CD4-positive, alpha-beta T cell (primary cell): Measurements from ENCODE around the gene FOXP3. TPM values are rescaled to one million over a fixed set of nuclear protein-coding genes. Genes with fewer than 3 reads are reported as not detected.

Experiments
- ATAC-seq: fragments of 200-7000 bp; cut with Tn5 transposase; one replicate; pipeline ENCODE4 v1.10.0; 2022; ENCODE audit warnings: mild to moderate bottlenecking; ENCODE audit not compliant: poor library complexity
- CTCF ChIA-PET: fragments of 350-600 bp; sonication (Branson Sonifier 250); formaldehyde crosslinking; loops from one replicate; lab custom pipeline; 2021; ENCODE audit warnings: antibody characterized with exemption, inconsistent platforms; lab: Charles Lee
- POLR2A ChIA-PET: fragments of 350-600 bp; sonication (Branson Sonifier 250); formaldehyde crosslinking; loops from one replicate; lab custom pipeline; 2021; ENCODE audit warnings: antibody characterized with exemption, inconsistent platforms; lab: Charles Lee
- DNase-seq, 14 experiments: peaks; one replicate each; pipeline ENCODE4 v3.0.0-alpha.2; 2013 to 2020; ENCODE audit warnings: mixed read lengths in 2 of 14
- H3K27ac ChIP-seq, 2 donors: one replicate each; pipeline versions ENCODE4 v1.5.1 to v1.7.0; 2013; ENCODE audit warnings: low read length in 2 of 2, low read depth in 1 of 2, mild to moderate bottlenecking in 1 of 2
- H3K27me3 ChIP-seq, 2 experiments: 1 replicate in 1 of 2; 2 replicates in 1 of 2; pipeline versions ENCODE4 v1.6.1 to v1.7.0; 2013; ENCODE audit warnings: low read length in 2 of 2, control low read depth in 1 of 2, mild to moderate bottlenecking in 1 of 2, moderate library complexity in 1 of 2; ENCODE audit not compliant: insufficient read depth in 2 of 2, control insufficient read depth in 1 of 2
- H3K36me3 ChIP-seq: one replicate; pipeline ENCODE4 v1.6.1; 2013; ENCODE audit warnings: low read length, control low read depth; ENCODE audit not compliant: insufficient read depth
- H3K4me1 ChIP-seq: one replicate; pipeline ENCODE4 v1.6.1; 2013; ENCODE audit warnings: low read length, control low read depth; ENCODE audit not compliant: insufficient read depth
- H3K4me3 ChIP-seq: one replicate; pipeline ENCODE4 v1.5.1; 2013; ENCODE audit warnings: mild to moderate bottlenecking, low read length, moderate library complexity
- H3K9me3 ChIP-seq, 2 experiments: 1 replicate in 1 of 2; 2 replicates in 1 of 2; pipeline versions ENCODE4 v1.6.1 to v1.7.0; 2013; ENCODE audit warnings: low read length in 2 of 2, mild to moderate bottlenecking in 2 of 2, control low read depth in 1 of 2, moderate library complexity in 1 of 2; ENCODE audit not compliant: control insufficient read depth in 1 of 2, insufficient read depth in 1 of 2
- H3K27ac Mint-ChIP-seq: one replicate; pipeline ENCODE4 v1.8.0; 2020; ENCODE audit warnings: mixed read lengths
- H3K27me3 Mint-ChIP-seq: one replicate; pipeline ENCODE4 v1.8.0; 2021; ENCODE audit warnings: mixed read lengths
- H3K36me3 Mint-ChIP-seq: one replicate; pipeline ENCODE4 v1.8.0; 2021; ENCODE audit warnings: low read depth, mixed read lengths
- H3K4me1 Mint-ChIP-seq: one replicate; pipeline ENCODE4 v1.8.0; 2021; ENCODE audit warnings: low read depth, mixed read lengths
- H3K4me3 Mint-ChIP-seq: one replicate; pipeline ENCODE4 v1.8.0; 2020; ENCODE audit warnings: mild to moderate bottlenecking, mixed read lengths
- H3K9me3 Mint-ChIP-seq: one replicate; pipeline ENCODE4 v1.8.0; 2020; ENCODE audit warnings: mixed read lengths
- CTCF ChIP-seq: fragments of 200-600 bp; IDR thresholded peaks from one replicate; pipeline ENCODE4 v1.8.0; 2022; ENCODE audit warnings: antibody characterized with exemption, mild to moderate bottlenecking
- intact Hi-C, 2 experiments: fragments of 100-400 bp; cut with DNase I in 1 of 2; cut with micrococcal nuclease in 1 of 2; formaldehyde crosslinking; loops; one replicate each; pipeline versions ENCODE4 v1.15.1 to v1.9.0; 2023 to 2025; cut with DNase I, micrococcal nuclease
- total RNA-seq, 174 experiments: library from RNA in 2 of 174; stranded (reverse) in 2 of 174; gene quantifications; one replicate each; pipeline ENCODE4 v1.2.3 and lab custom pipeline; 2021 to 2026

The FOXP3 gene
- total RNA-seq, 2 experiments from 2014 or later: 3.7 TPM

DNA sequence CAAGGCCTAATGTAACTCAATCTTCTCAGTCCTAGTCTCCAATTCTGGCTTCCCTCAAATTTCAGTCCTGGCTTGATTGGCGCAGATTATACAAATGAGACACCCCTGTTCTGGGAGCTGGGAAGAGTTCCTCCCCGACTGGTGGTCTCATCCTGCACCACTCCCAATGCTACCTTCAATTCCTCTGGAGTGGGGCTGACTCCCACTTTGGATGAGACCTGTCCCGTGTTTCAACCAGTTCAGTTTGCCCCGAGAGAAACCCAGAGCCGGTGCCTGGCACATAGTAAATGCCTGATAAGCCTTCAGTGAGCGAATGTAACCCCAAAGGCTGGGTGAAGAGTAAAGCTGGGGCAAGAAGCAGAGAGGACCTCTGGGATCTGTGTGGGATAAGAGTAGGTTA, 60.5 kb downstream of the FOXP3 start:
- intact Hi-C loops: loop anchor here in 1 of 2 experiments (5.0 kb wide), 1 partner anchor 63 kb away; the partner anchor contains the start of gene PPP1R3F
- Mint-ChIP-seq H3K27ac (no peak overlapping the region), H3K27me3 (no peaks in the 10 kb centered on the region), H3K4me1 (peaks cover 7% of the 10 kb centered on the region), H3K36me3 (no peaks in the 10 kb centered on the region), H3K4me3 (no peak overlapping the region), H3K9me3 (no peaks in the 10 kb centered on the region)
- H3K27me3 ChIP-seq: peaks cover 0 to 2% of the 10 kb centered on the region in 2 experiments
- ChIA-PET CTCF (no interaction called here), POLR2A (no interaction called here)
- no peak for TF ChIP-seq CTCF
- no peak overlapping the region for H3K4me3 ChIP-seq
- no peaks in the 10 kb centered on the region for H3K36me3 ChIP-seq
- H3K27ac ChIP-seq: no peak overlapping the region
- H3K9me3 ChIP-seq: no peaks in the 10 kb centered on the region
- ATAC-seq: no peak
- DNase-seq: no peak
- H3K4me1 ChIP-seq: peaks cover 17% of the 10 kb centered on the region

DNA sequence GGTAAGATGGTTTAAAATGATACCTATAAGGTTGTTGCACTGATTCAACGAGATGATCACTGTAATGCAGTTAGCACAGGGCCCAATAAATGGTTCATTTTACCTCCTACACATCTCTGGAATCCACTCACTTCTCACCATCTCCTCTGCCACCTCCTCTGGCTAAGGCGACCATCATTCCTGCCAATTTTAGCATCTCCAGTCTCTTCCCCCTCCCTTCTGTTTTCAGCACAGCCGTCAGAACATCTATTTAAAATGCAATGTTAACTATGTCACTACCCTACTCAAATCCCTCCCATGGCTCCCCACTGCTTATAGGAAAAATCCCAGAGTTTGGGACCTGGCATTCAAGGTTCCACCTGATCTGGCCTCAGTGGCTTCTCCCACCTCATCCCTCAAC, 61.0 kb downstream of the FOXP3 start:
- H3K27me3 Mint-ChIP-seq: no peaks in the 10 kb centered on the region
- no peaks in the 10 kb centered on the region for H3K9me3 ChIP-seq
- H3K36me3 ChIP-seq: no peaks in the 10 kb centered on the region
- H3K27ac ChIP-seq: no peak overlapping the region
- POLR2A ChIA-PET: no interaction called here
- intact Hi-C loops: loop anchor here in 1 of 2 experiments (5.0 kb wide), 1 partner anchor 64 kb away; the partner anchor contains the start of gene PPP1R3F
- H3K4me1 ChIP-seq: peaks cover 21% of the 10 kb centered on the region
- no peak for TF ChIP-seq CTCF
- ATAC-seq: no peak
- peaks cover 7% of the 10 kb centered on the region for H3K4me1 Mint-ChIP-seq
- CTCF ChIA-PET: no interaction called here
- H3K27ac Mint-ChIP-seq: no peak overlapping the region
- H3K4me3 Mint-ChIP-seq: no peak overlapping the region
- H3K36me3 Mint-ChIP-seq: no peaks in the 10 kb centered on the region
- no peak overlapping the region for H3K4me3 ChIP-seq
- no peaks in the 10 kb centered on the region for H3K9me3 Mint-ChIP-seq
- peaks cover 0 to 3% of the 10 kb centered on the region in 2 experiments for H3K27me3 ChIP-seq
- DNase-seq: no peak

DNA sequence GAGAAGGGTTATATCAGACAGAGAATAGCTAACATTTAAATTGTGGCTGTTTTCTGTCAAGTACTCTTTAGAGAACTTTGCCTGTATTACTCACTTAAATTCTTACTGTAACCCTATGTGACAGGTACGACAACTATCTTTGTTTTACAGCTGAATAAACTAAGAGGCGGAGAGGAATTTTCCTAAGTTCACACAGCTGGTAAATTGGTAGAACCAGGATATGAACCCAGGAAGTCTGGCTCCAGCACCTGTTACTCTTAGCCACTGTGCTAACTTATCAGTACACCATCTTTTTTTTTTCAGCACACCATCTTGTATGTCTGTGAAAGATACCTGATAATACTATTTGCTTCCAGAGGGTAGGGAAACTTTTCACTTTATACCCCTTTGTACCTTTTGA, 62.5 kb downstream of the FOXP3 start:
- no peak overlapping the region for H3K4me3 ChIP-seq
- no peaks in the 10 kb centered on the region for H3K9me3 Mint-ChIP-seq
- intact Hi-C loops: loop anchor here in 1 of 2 experiments (5.0 kb wide), 1 partner anchor 65 kb away; the partner anchor contains the start of gene PPP1R3F
- H3K4me1 Mint-ChIP-seq: peaks cover 14% of the 10 kb centered on the region
- no peaks in the 10 kb centered on the region for H3K36me3 ChIP-seq
- no peaks in the 10 kb centered on the region for H3K27me3 Mint-ChIP-seq
- DNase-seq (no peak), ATAC-seq (no peak)
- TF ChIP-seq CTCF: no peak
- ChIA-PET POLR2A (no interaction called here), CTCF (interaction anchor here (2.5 kb wide), 1 partner anchor 9 kb away, joined by 6 read pairs; no protein-coding TSS in a partner anchor)
- no peak overlapping the region for H3K27ac Mint-ChIP-seq
- no peaks in the 10 kb centered on the region for H3K36me3 Mint-ChIP-seq
- no peak overlapping the region for H3K27ac ChIP-seq
- peaks cover 0 to 3% of the 10 kb centered on the region in 2 experiments for H3K27me3 ChIP-seq
- no peak overlapping the region for H3K4me3 Mint-ChIP-seq
- H3K9me3 ChIP-seq: no peaks in the 10 kb centered on the region
- H3K4me1 ChIP-seq: peaks cover 21% of the 10 kb centered on the region

Other genes starting within 250 kb of the FOXP3 start
- 10 to 100 TPM; 38.6 to 40.9 TPM for gene TFE3, start 221.4 kb downstream of the FOXP3 start, total RNA-seq
- gene CCDC120, start 205.7 kb downstream of the FOXP3 start, total RNA-seq: 10 to 100 TPM; 11.5 to 12.2 TPM
- 10 to 100 TPM; 17.1 to 21.0 TPM for gene PRAF2, start 190.7 kb downstream of the FOXP3 start, total RNA-seq
- gene WDR45, start 184.8 kb downstream of the FOXP3 start, total RNA-seq: 10 to 100 TPM; 74.8 to 78.7 TPM
- gene GPKOW, start 141.0 kb downstream of the FOXP3 start, total RNA-seq: 1 to 10 TPM; 8.9 to 9.6 TPM
- gene MAGIX, start 102.0 kb downstream of the FOXP3 start, total RNA-seq: under 1 TPM; 0.89 to 0.93 TPM
- 100 to 1,000 TPM; 124 to 128 TPM for gene PLP2, start 92.8 kb downstream of the FOXP3 start, total RNA-seq
- gene PRICKLE3, start 78.3 kb downstream of the FOXP3 start, total RNA-seq: 1 to 10 TPM; 1.8 to 2.3 TPM
- gene SYP, start 64.5 kb downstream of the FOXP3 start, total RNA-seq: under 1 TPM; 0.17 to 0.69 TPM
- gene CACNA1F, start 31.4 kb downstream of the FOXP3 start, total RNA-seq: 1 to 10 TPM; 1.1 to 1.2 TPM
- 10 to 100 TPM; 12.7 to 15.8 TPM for gene CCDC22, start 29.2 kb downstream of the FOXP3 start, total RNA-seq
- gene PPP1R3F, start 5.1 kb upstream of the FOXP3 start, total RNA-seq: 1 to 10 TPM; 8.5 to 9.1 TPM
- not detected for gene GAGE10, start 38.9 kb upstream of the FOXP3 start, total RNA-seq
- not detected for gene GAGE12J, start 57.3 kb upstream of the FOXP3 start, total RNA-seq
- gene GAGE13, start 66.9 kb upstream of the FOXP3 start, total RNA-seq: not detected